Activated CD4-positive, alpha-beta T cell treated with anti-CD3 and anti-CD28 coated beads for 4 hours (primary cell): Measurements from ENCODE around the gene IGSF9.

ENCODE experiments used
- DNase-seq, 2 donors: peaks; one replicate each; pipeline ENCODE4 v3.0.0-alpha.2; 2020

IGSF9 gene

GRCh38 chr1:159973350-159973940 lies 28.0 kb upstream of the IGSF9 start:
- no peak for DNase-seq

DNA sequence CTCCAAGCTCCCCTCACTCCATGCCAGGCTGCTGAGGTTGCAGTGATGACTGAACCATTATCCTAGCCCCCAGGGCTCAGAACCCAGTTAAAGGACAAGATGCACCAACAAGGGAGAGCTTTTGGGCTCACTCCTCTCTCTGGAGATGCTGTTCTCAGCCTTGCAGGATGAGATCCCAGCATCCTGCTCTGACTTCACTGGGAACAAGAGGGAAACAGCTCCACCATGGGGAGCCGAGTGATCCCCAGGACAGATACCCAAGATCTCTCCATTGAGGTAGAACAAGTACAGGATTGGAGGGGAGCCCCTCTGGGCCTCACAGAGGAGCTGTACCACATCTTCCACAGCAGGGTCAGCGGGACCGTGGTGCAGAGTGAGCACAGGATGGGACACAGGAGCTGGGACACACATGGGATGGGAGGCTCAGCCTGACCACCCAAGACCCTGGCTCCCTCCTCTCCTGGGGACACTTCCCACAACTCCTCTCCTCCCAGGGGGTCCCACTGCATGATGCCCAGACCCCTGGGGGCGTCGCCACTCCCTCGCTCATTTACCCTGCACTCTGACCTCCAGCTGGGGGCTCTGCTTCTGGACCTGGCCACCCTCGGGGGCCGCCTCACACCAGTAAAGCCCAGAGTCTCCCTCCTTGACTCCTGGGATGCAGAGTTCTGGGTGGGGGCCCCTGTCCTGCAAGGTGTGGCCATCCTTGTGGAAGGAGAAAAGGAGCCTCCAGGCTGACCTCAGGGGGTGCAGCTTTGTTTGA lies 27.2 kb upstream of the IGSF9 start:
- DNase-seq: no peak

DNA sequence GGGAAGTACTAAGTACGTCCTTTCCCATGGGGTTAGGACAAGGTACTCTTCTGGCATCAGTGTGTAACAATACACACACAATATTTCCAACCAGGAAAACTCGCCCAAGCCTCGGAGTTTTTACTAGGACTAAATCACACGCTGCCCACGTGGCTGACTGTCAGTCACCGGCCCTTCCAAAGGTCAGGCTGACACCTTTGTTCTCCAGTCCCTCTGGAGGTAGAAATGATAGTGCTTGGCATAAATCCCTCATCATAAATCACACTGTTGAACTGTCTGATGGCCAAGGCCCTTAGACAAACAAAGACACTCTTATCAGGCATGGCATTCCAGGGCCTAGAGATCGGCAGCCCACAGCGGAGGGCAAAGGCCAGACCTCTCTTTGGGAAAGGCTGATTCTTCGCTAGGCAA lies 25.5 kb upstream of the IGSF9 start:
- DNase-seq: no peak

DNA sequence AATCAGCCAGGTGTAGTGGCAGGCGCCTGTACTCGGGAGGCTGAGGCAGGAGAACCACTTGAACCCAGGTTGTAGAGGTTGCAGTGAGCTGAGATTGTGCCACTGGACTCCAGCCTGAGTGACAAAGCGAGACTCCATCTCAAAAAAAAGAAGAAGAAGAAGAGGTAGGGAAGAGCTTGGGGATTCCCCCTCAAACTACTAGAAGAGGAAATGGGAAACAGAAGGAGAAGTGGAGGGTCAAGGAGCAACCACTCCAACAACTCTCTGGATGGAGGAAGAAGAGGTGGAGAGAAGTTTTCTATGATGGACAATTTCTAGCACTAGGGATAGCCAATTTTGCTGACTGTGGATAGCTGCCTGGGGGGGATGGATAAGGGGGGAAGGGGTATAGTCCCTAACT lies 23.5 kb upstream of the IGSF9 start:
- no peak for DNase-seq

- DNase-seq: no peak
Measured at GRCh38 chr1:159965263-159965662, 19.9 kb upstream of the IGSF9 start.

GRCh38 chr1:159964144-159964543 lies 18.7 kb upstream of the IGSF9 start:
- no peak for DNase-seq

DNA sequence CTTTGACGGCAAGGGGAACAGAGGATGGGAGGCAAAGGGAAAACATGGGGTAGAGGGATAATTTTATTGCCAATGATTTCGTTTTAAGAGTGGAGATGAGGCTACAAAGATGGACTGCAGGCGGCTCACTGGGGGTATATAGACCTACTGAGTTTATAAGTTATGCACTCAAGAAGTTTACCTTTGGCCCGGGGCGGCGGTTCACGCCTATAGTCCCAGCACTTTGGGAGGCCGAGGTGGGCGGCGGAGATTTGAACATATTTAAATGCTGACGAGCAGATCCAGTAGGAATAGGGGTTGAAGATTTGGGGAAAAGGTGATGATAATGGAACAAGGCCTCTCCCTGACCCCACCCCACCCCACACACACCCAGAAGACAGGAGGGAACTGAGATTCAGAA lies 16.8 kb upstream of the IGSF9 start:
- no peak for DNase-seq

- no peak for DNase-seq
Measured at GRCh38 chr1:159961636-159962035, 16.2 kb upstream of the IGSF9 start.

DNA sequence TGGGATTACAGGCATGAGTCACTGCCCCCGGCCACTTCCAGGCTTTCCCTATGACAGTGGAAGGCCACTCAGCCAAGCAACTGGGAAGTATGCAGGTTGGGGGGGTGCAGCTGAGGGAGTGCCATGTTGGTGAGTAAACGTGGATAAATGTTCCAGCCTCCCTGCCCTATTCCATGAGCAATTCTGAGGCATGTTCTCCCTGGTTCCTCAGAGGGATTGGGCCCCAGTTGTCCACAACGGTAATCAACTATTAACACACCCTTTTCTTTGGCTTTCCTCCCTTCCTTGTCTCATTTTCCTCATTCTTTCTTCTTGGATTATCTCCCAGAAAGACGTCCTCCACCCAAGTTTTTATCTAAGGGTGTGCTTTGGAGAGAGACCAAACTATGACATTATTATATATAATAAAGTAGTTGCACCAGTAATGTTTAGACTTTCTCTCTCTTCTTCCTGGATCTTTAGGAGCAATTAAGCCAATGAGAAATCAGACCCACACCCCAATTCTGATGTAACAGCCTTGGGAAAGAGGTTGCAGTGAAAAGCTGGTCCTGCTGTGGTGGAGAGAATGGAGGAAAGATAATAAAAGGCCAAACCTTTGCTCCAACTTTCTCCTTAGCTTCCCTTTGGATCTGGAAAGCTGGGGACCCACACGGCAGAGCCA lies 15.4 kb upstream of the IGSF9 start:
- DNase-seq: no peak

GRCh38 chr1:159959451-159959850 lies 14.0 kb upstream of the IGSF9 start:
- no peak for DNase-seq

- no peak for DNase-seq
Measured at GRCh38 chr1:159958719-159959380, 13.4 kb upstream of the IGSF9 start.

DNA sequence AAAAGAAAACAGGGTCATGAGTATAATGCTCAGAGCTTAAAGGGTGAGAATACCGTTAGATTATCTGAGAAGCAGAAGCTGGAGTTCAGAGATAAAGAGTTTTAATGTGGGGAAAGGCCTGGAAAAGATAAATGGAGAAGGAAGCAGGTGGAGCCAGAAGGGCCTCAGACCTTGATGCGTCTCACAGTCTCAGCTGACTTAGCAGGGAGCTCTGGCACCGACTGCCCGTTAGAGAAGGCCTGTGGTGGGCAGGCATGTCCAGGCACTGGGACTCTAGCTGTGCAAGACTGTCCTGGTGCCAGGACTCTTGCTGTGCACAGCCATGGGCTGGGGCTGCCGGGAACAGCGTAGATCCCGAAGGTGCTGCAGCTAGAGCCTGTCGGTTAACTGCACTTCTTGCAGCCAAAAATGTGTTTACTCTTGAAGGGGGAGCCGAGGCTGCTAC lies 12.4 kb upstream of the IGSF9 start:
- DNase-seq: no peak

DNA sequence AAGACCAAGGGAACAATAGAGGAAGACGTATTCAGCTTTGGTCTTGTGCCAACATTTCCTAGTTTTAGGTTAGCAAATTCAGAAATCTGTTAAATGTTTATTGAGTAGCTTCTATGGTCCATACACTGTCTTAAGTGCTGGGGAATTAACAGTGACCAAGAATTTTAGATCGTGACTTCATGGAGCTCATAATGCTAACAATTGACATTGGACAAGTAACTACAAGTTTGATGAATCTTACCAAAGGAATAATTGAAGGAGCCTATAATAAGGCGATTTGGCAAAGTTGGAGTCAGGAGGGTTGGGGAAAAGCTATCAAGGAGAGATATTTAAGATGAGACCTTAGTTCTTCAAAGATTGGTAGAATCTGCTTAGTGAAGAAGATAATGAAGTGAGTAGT lies 10.0 kb upstream of the IGSF9 start:
- DNase-seq: no peak

GRCh38 chr1:159953536-159954515 lies 8.4 kb upstream of the IGSF9 start, which contains the start of gene SLAMF9:
Gene SLAMF9, minus strand, starts transcription at chr1:159954237. Its CDS starts 100 bp downstream, at chr1:159954137.
- no peak for DNase-seq

DNA sequence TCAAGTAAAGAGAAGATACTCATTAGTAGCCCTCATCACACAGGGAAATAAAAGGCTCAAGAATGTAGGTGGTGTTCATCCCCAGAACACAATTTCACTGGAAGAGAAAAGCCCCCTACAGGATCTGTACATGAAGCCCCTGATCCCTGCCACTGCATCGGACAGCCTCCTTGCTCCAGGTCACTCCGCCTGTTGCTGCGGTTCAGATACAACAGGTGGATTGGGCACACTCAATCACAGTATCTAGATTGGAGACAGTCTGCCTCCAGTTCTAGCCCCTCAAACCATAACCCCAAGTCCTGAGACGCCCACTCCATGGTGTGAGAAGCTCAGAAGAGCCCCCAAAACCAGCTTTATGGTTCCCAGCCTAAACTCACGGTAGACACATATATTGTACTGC lies 7.5 kb upstream of the IGSF9 start:
- DNase-seq: no peak

- DNase-seq: no peak
Measured at GRCh38 chr1:159951551-159951950, 6.1 kb upstream of the IGSF9 start.

DNA sequence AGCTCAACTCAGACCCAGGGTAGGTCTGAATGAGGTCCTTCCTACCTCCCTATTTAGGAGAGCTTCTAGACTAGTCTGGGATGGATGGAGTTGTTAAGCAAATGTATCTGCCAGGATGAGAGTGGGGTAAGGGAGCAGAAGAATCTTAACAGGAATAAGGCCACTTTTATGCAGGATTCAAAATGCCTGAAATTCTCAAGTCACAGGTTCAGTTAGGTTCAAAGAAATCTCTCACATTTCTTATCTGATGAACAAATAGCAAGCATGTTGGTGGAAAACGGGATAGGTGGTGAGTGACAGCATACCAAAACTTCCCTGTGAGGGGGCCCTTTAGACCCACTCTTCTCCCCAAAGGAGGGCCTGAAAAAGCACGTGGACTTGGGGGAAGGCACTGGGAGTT lies 5.6 kb upstream of the IGSF9 start:
- no peak for DNase-seq

- no peak for DNase-seq
Measured at GRCh38 chr1:159949981-159950381, 4.6 kb upstream of the IGSF9 start.

DNA sequence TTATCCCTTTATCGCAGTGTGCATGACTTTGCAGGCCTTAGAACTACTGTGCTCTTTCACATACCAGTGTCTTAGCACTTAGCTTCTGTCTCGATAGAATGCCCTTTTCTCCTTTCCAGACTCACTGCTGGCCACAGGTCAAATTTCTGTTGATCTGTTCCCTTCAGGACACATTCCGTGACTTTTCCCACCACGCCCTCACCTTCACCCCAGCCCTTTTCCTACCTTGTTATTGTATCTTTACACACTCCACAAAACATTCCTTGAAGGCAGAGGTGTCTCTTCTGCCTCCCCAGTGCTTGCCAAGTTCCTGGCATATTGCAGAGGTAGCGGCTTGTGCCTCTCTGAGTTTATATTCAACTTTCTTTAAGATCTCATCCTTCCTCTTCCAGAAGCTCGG lies 3.7 kb upstream of the IGSF9 start:
- DNase-seq: no peak

- DNase-seq: no peak
Measured at GRCh38 chr1:159947942-159948341, 2.5 kb upstream of the IGSF9 start.

DNA sequence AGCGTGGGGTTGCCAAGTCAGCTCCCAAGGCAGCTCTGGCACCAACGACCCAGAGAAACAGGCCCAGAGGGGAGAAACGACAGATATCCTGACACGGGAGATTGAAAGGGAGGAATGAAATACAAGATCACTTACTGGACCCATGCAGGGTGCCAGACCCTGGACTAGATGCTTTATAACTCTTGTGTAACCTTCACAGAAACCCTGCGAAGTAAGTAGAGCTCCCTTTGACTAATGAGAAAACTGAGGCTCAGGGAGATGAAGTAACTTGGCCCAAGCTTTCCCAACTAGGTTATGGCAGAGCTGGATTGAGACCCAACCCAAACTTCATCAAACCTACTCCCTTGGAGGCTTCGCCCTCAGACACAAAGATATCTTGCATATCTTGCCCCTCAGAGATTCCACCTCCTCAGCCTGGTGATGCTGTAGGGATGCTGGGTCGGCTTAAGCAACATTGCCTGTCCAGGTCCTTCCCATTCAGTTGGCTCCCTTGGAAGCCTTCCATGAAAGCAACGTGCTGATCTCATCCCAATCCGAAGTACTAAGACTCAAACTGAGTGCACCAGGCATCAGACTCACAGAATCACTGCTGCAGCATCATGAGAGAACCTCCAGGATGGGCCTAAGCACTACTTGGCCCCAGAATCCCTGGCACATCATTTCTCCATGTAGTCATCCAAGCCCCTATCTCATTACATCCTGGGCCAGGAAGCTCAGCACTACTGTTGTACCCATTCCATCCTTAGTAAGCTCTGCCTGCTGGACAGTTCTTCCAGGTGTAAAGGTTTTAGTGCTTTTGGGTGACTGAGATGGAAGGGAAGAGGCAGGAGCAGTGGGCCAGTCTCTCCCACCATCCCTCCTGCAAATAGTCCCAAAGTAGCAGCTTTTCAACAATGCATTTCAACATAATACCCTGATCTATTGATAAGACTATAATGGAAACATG lies 1.1 kb upstream of the IGSF9 start:
- DNase-seq: no peak
